ENCODE results near the gene ITGAV. TPM values are rescaled to one million over a fixed set of nuclear protein-coding genes. Genes with fewer than 3 reads are reported as not detected.

ITGAV gene
- total RNA-seq, 1 experiment from 2014 or later, result 26.9 TPM

- Histone ChIP-seq H3K9ac (ENCODE audit: extremely low read depth, insufficient read length, low read length) (no peak overlapping the region), H4K91ac (ENCODE audit: insufficient read length, low read depth, low read length) (no peak overlapping the region), H3K18ac (ENCODE audit: insufficient read length, low read depth, low read length) (no peak overlapping the region), H3K4me2 (ENCODE audit: insufficient read depth, insufficient read length, low read length) (no peak overlapping the region), H3K27ac (ENCODE audit: insufficient read length, low read depth, low read length) (no peak overlapping the region), H3K23ac (ENCODE audit: insufficient read length, low read depth, low read length) (no peak overlapping the region), H2BK20ac (ENCODE audit: low read depth, low read length, poor library complexity, severe bottlenecking) (no peak overlapping the region), H2BK120ac (ENCODE audit: low read depth, low read length, poor library complexity, severe bottlenecking) (no peak overlapping the region), H3K56ac (ENCODE audit: insufficient read length, low read depth, low read length) (no peak overlapping the region), H2AFZ (ENCODE audit: low read length) (no peak overlapping the region), H3K27me3 (ENCODE audit: insufficient read depth, low read length) (no peaks in the 10 kb centered on the region), H3K79me2 (ENCODE audit: insufficient read depth, low read length) (no peaks in the 10 kb centered on the region), H2BK15ac (ENCODE audit: low read depth, low read length) (no peak overlapping the region), H4K20me1 (ENCODE audit: control insufficient read depth, insufficient read depth, insufficient read length) (no peaks in the 10 kb centered on the region), H3K79me1 (ENCODE audit: insufficient read depth, low read depth, low read length, poor library complexity, severe bottlenecking) (no peaks in the 10 kb centered on the region), H3K4ac (ENCODE audit: low read depth, low read length) (no peak overlapping the region), H2AK5ac (ENCODE audit: insufficient read length, low read length) (no peak overlapping the region), H3K14ac (ENCODE audit: insufficient read depth, low read length) (no peak overlapping the region), H2BK5ac (ENCODE audit: insufficient read length, low read length) (no peak overlapping the region), H3T11ph (ENCODE audit: low read length) (no peak overlapping the region), H3K23me2 (ENCODE audit: insufficient read length, low read depth, low read length, poor library complexity, severe bottlenecking) (no peaks in the 10 kb centered on the region), H4K8ac (replicated peaks; ENCODE audit: insufficient read length, low read depth, low read length) (no peak overlapping the region), H2BK12ac (ENCODE audit: insufficient read length, low read depth, low read length) (no peak overlapping the region), H3K9me3 (ENCODE audit: control insufficient read depth, low read depth, low read length) (no peaks in the 10 kb centered on the region), H3K4me1 (ENCODE audit: insufficient read depth, low read length) (no peaks in the 10 kb centered on the region), H4K5ac (ENCODE audit: insufficient read length, low read depth, low read length) (no peak overlapping the region)
- H3K27me3 Mint-ChIP-seq (ENCODE audit: low read depth), result no peaks in the 10 kb centered on the region
- peaks cover 0 to 22% (median 15%) of the 10 kb centered on the region in 3 experiments; a peak in 5 of 7 replicates for H3K36me3 Mint-ChIP-seq (ENCODE audit: insufficient read depth in 1 of 3, low read depth in 3 of 3)
- H3K9me3 Mint-ChIP-seq, result no peaks in the 10 kb centered on the region
- H3K4me1 Mint-ChIP-seq, result peaks cover 4 to 5% of the 10 kb centered on the region in 2 experiments
- DNase-seq, result no peak
- TF ChIP-seq CTCF (conservative IDR thresholded peaks at IDR 0.05), result no peak
- no peak overlapping the region for H3K27ac Mint-ChIP-seq
- no peak overlapping the region for H3K4me3 Mint-ChIP-seq
These were observed 69.5 kb downstream of the ITGAV start for GRCh38 chr2:186659383-186659782.
